Progenitor cell of endocrine pancreas (in vitro differentiated cells): ENCODE data around the gene FAF2. TPM values are rescaled to one million over a fixed set of nuclear protein-coding genes. Genes with fewer than 3 reads are reported as not detected.
"Not testable (repeated sequence)": the region's sequence is repeated elsewhere in the genome, so short reads cannot be mapped to it uniquely, and the experiment has no call there.

Source experiments
- DNase-seq: peaks from one replicate; pipeline ENCODE4 v3.0.0; 2021; ENCODE audit warnings: low spot score; ENCODE audit not compliant: unreplicated experiment
- H3K27ac Mint-ChIP-seq: 2 replicates; pipeline ENCODE4 v1.8.0; 2021; ENCODE audit warnings: mild to moderate bottlenecking, moderate library complexity, mixed read lengths
- H3K27me3 Mint-ChIP-seq: 2 replicates; pipeline ENCODE4 v1.8.0; 2021; ENCODE audit warnings: mixed read lengths
- H3K36me3 Mint-ChIP-seq: 2 replicates; pipeline ENCODE4 v1.8.0; 2022; ENCODE audit warnings: mixed read lengths; ENCODE audit not compliant: insufficient read depth
- H3K4me1 Mint-ChIP-seq: 2 replicates; pipeline ENCODE4 v1.8.0; 2021; ENCODE audit warnings: low read depth, mixed read lengths
- H3K4me3 Mint-ChIP-seq: 2 replicates; pipeline ENCODE4 v1.8.0; 2021; ENCODE audit warnings: low read depth, mild to moderate bottlenecking, moderate library complexity, mixed read lengths
- H3K9me3 Mint-ChIP-seq: 2 replicates; pipeline ENCODE4 v1.8.0; 2021; ENCODE audit warnings: low read depth, mixed read lengths
- CTCF ChIP-seq: fragments of 200-600 bp; sonication (generic); IDR thresholded peaks from one replicate; pipeline ENCODE4 v1.5.0; 2021; ENCODE audit warnings: antibody characterized with exemption, mild to moderate bottlenecking; ENCODE audit not compliant: unreplicated experiment
- total RNA-seq: library from RNA; stranded (reverse); gene quantifications from 2 replicates; pipeline ENCODE4 v1.2.1, GENCODE V29; 2021

The FAF2 gene
- total RNA-seq, 1 donor from 2014 or later, result 54.6 TPM

DNA sequence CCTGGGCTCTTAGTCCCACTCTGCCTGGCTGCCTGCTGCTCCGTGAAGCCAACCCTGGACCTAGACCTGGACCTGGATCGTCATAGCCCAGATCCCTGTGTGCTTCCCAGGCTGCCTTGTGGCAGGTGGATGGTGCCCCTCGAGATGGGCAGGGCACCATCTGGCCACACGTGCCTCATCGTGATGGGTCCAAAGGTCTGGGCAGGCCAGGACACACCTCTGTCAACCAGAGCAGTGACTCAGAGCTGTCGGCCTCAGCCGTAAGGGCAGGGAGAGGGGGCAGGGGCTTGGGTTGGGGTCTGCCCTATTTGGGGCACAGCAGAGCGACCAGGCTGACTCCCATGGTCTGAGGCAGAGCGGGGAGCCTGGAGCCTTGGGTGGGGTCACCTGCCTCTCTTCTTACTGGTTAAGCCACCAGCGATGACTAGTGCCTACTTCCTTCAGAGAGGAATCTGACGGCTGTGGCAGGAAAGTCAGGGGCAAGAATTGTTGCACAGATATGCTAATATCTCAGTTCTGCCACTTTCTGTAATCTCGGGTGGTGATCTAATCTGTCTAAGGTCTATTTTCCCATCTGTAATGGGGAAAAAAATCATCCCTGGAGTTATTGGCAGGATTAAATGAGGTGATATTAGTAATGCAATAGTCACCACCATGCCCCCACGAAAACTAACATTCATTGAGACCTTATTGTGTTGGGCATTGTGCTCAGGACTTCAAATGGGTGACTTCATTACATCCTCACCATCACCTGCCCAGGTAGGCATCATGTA lies 97.7 kb downstream of the FAF2 start:
- H3K4me1 Mint-ChIP-seq, result peaks cover 19% of the 10 kb centered on the region

GRCh38 chr5:176547802-176548201 lies 99.6 kb downstream of the FAF2 start:
- DNase-seq, result no peak
- H3K4me3 Mint-ChIP-seq, result no peak overlapping the region
- H3K27me3 Mint-ChIP-seq, result peaks cover 12% of the 10 kb centered on the region
- peaks cover 10% of the 10 kb centered on the region for H3K4me1 Mint-ChIP-seq
- H3K9me3 Mint-ChIP-seq, result no peaks in the 10 kb centered on the region
- H3K27ac Mint-ChIP-seq, result no peak overlapping the region
- TF ChIP-seq CTCF, result no peak
- no peaks in the 10 kb centered on the region for H3K36me3 Mint-ChIP-seq

More for the DNA sequence above, 97.7 kb downstream of the FAF2 start:
- Mint-ChIP-seq H3K4me3 (no peak overlapping the region), H3K27me3 (peaks cover 10% of the 10 kb centered on the region), H3K36me3 (no peaks in the 10 kb centered on the region), H3K9me3 (no peaks in the 10 kb centered on the region), H3K27ac (no peak overlapping the region)
- no peak for TF ChIP-seq CTCF
- DNase-seq, result no peak

DNA sequence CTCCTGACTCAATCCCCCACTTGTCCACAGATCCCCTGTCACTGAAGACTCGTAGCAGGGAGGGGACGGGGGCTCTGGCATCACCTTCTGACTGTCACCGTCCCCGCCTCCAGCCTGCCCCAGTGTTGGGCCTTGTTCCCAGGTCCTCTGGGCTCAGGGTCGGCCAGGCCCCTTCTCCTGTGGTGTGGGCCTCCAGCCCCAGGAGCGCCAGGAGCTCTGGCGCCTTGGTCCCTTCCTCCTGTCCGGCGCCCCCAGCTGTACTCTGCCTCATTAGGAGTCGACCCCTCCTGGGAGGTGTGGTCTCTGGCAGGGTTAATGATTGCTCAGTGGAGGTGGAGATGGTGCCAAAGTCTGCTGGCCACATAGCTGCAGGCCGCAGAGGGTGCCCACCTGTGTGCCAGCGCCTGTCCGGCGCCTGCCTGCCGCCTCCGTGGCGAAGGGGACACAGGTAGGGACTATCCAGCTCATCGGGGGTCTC lies 100.8 kb downstream of the FAF2 start, which contains the start of gene CDHR2:
CDHR2 (plus strand) TSS at position 376 of the 478 bp plus-strand sequence. CDS start 16,011 bp downstream, outside the sequence.
- no peak for DNase-seq
- peaks cover 21% of the 10 kb centered on the region for H3K27me3 Mint-ChIP-seq
- no peaks in the 10 kb centered on the region for H3K36me3 Mint-ChIP-seq
- TF ChIP-seq CTCF, result no peak
- H3K4me3 Mint-ChIP-seq, result no peak within 1 kb of the TSS
- H3K27ac Mint-ChIP-seq, result peak within 1 kb of the TSS; percentile 29
- no peaks in the 10 kb centered on the region for H3K9me3 Mint-ChIP-seq
- peaks cover 8% of the 10 kb centered on the region for H3K4me1 Mint-ChIP-seq

GRCh38 chr5:176549871-176550270 lies 101.7 kb downstream of the FAF2 start:
- no peaks in the 10 kb centered on the region for H3K9me3 Mint-ChIP-seq
- H3K36me3 Mint-ChIP-seq, result no peaks in the 10 kb centered on the region
- H3K27ac Mint-ChIP-seq, result no peak overlapping the region
- TF ChIP-seq CTCF, result no peak
- peaks cover 23% of the 10 kb centered on the region for H3K27me3 Mint-ChIP-seq
- DNase-seq, result no peak
- peaks cover 4% of the 10 kb centered on the region for H3K4me1 Mint-ChIP-seq
- H3K4me3 Mint-ChIP-seq, result no peak overlapping the region

- H3K27me3 Mint-ChIP-seq, result peaks cover 25% of the 10 kb centered on the region
- H3K9me3 Mint-ChIP-seq, result no peaks in the 10 kb centered on the region
- no peak for DNase-seq
- no peak for TF ChIP-seq CTCF
- H3K4me1 Mint-ChIP-seq, result peaks cover 4% of the 10 kb centered on the region
- no peak overlapping the region for H3K4me3 Mint-ChIP-seq
- H3K27ac Mint-ChIP-seq, result no peak overlapping the region
- no peaks in the 10 kb centered on the region for H3K36me3 Mint-ChIP-seq
Observed at GRCh38 chr5:176550275-176550831, 102.2 kb downstream of the FAF2 start.

- not testable (repeated sequence) for H3K4me3 Mint-ChIP-seq, H3K36me3 Mint-ChIP-seq, H3K9me3 Mint-ChIP-seq, H3K27ac Mint-ChIP-seq, H3K4me1 Mint-ChIP-seq, DNase-seq
- H3K27me3 Mint-ChIP-seq, result peaks cover 25% of the 10 kb centered on the region
Observed at GRCh38 chr5:176550937-176551336, 102.8 kb downstream of the FAF2 start.
